H1 (cell line): Measurements from ENCODE around the gene WDR53. TPM values are rescaled to one million over a fixed set of nuclear protein-coding genes. Genes with fewer than 3 reads are reported as not detected.

Experiments used
- BACH1 ChIP-seq: IDR thresholded peaks from 2 replicates; pipeline ENCODE4 v1.6.1; 2012; ENCODE audit warnings: low read length, improper control_type of control experiment
- BCL11A ChIP-seq, 2 experiments: IDR thresholded peaks; one replicate each; pipeline ENCODE4 v1.6.1; 2011; ENCODE audit warnings: low read depth in 2 of 2, low read length in 2 of 2, mild to moderate bottlenecking in 2 of 2
- CBX5 ChIP-seq: fragments of 300-800, 300-1000 bp; sonication (generic); IDR thresholded peaks from 2 replicates; pipeline ENCODE4 v1.7.1; 2016; ENCODE audit warnings: antibody characterized with exemption, low read length, low read depth
- CEBPB ChIP-seq: IDR thresholded peaks from 2 replicates; pipeline ENCODE4 v1.6.1; 2012; ENCODE audit warnings: low read depth, low read length
- CTBP2 ChIP-seq: IDR thresholded peaks from 2 replicates; pipeline ENCODE4 v1.7.0; 2011; ENCODE audit warnings: borderline replicate concordance, mild to moderate bottlenecking, moderate library complexity, mixed read lengths, low read length; ENCODE audit not compliant: insufficient read depth, insufficient read length
- EGR1 ChIP-seq: IDR thresholded peaks from 2 replicates; pipeline ENCODE4 v1.6.1; 2011; ENCODE audit warnings: low read depth, low read length, borderline replicate concordance
- GABPA ChIP-seq: IDR thresholded peaks from 2 replicates; pipeline ENCODE4 v1.6.1; 2011; ENCODE audit warnings: mild to moderate bottlenecking, low read length, moderate library complexity, borderline replicate concordance; ENCODE audit not compliant: insufficient read depth
- HDAC2 ChIP-seq, 2 experiments: fragments of 300-600 bp in 1 of 2; sonication (generic) in 1 of 2; IDR thresholded peaks; 2 replicates each; pipeline ENCODE4 v1.6.1; 2011 to 2012; ENCODE audit warnings: low read depth in 2 of 2, low read length in 2 of 2, mild to moderate bottlenecking in 2 of 2, moderate library complexity in 2 of 2, borderline replicate concordance in 1 of 2, inconsistent platforms in 1 of 2
- JUND ChIP-seq: IDR thresholded peaks from 2 replicates; pipeline ENCODE4 v1.6.1; 2011; ENCODE audit warnings: mild to moderate bottlenecking, improper control_type of control experiment, low read length
- KDM5A ChIP-seq: fragments of 200-600 bp; IDR thresholded peaks from 2 replicates; pipeline ENCODE4 v1.7.1; 2012; ENCODE audit warnings: mild to moderate bottlenecking, low read length, inconsistent platforms, mixed read lengths
- PHF8 ChIP-seq: fragments of 200-600 bp; sonication (generic); conservative IDR thresholded peaks from 2 replicates; pipeline ENCODE4 v1.7.1; 2012; ENCODE audit warnings: low read depth, mild to moderate bottlenecking, inconsistent platforms, low read length, moderate library complexity
- POLR2AphosphoS5 ChIP-seq: IDR thresholded peaks from 2 replicates; pipeline ENCODE4 v1.6.1; 2011; ENCODE audit warnings: low read depth, low read length
- RBBP5 ChIP-seq: IDR thresholded peaks from 2 replicates; pipeline ENCODE4 v1.7.1; 2012; ENCODE audit warnings: low read depth, mild to moderate bottlenecking, inconsistent platforms, low read length, moderate library complexity, borderline replicate concordance
- RXRA ChIP-seq: IDR thresholded peaks from 2 replicates; pipeline ENCODE4 v1.6.1; 2011; ENCODE audit warnings: low read depth, mild to moderate bottlenecking, low read length, moderate library complexity; ENCODE audit not compliant: insufficient read depth
- SAP30 ChIP-seq: fragments of 300-600 bp; sonication (generic); IDR thresholded peaks from 2 replicates; pipeline ENCODE4 v1.7.1; 2012; ENCODE audit warnings: low read length, moderate library complexity, mild to moderate bottlenecking, inconsistent platforms; ENCODE audit not compliant: insufficient read depth, insufficient replicate concordance
- SP4 ChIP-seq: IDR thresholded peaks from 2 replicates; pipeline ENCODE4 v1.6.1; 2012; ENCODE audit warnings: low read length, inconsistent platforms
- SUZ12 ChIP-seq: fragments of 200-600 bp; sonication (generic); IDR thresholded peaks from 2 replicates; pipeline ENCODE4 v1.6.1; 2012; ENCODE audit warnings: mild to moderate bottlenecking, inconsistent platforms, low read length, moderate library complexity, mixed read lengths
- TAF7 ChIP-seq: optimal IDR thresholded peaks from 2 replicates; pipeline ENCODE3; 2011; ENCODE audit warnings: low read depth, mild to moderate bottlenecking, inconsistent platforms, low read length, moderate library complexity, borderline replicate concordance
- TBP ChIP-seq: IDR thresholded peaks from 2 replicates; pipeline ENCODE4 v1.6.1; 2011; ENCODE audit warnings: low read depth, low read length, improper control_type of control experiment
- TCF12 ChIP-seq: IDR thresholded peaks from 2 replicates; pipeline ENCODE4 v1.6.1; 2011; ENCODE audit warnings: low read depth, mild to moderate bottlenecking, low read length
- TEAD4 ChIP-seq: IDR thresholded peaks from 2 replicates; pipeline ENCODE4 v1.6.1; 2012; ENCODE audit warnings: low read depth, low read length, inconsistent platforms, mixed read lengths
- polyA plus RNA-seq, 7 experiments: library from polyadenylated mRNA; depleted of rRNA in 3 of 7; stranded (reverse) in 5 of 7; unstranded in 2 of 7; fragments of >200 nt in 5 of 7; fragments of 200-250 nt in 2 of 7; gene quantifications; 1 replicate in 5 of 7; 2 replicates in 1 of 7; 4 replicates in 1 of 7; pipeline versions ENCODE4 v1.2.1 to v1.2.3, GENCODE V29; 2011 to 2013; ENCODE audit warnings: missing spikeins in 2 of 7, mixed read lengths in 2 of 7
- total RNA-seq: library from RNA; stranded (reverse); fragmentation: NEBNext Ultra II Directional; extraction: Animal tissue kit (Norgen Biotek cat#: 25700); gene quantifications from 2 replicates; pipeline ENCODE4 v1.2.1, GENCODE V29; 2021
- TF ChIP-seq, protein P1 (sequence below): IDR thresholded peaks from 2 replicates; pipeline ENCODE4 v1.6.1; 2011; ENCODE audit warnings: low read depth, mild to moderate bottlenecking, low read length; ENCODE audit not compliant: insufficient read depth
- TF ChIP-seq, protein P2 (sequence below): IDR thresholded peaks from 2 replicates; pipeline ENCODE4 v1.6.1; 2012; ENCODE audit warnings: inconsistent platforms

Gene WDR53
- total and polyA plus RNA-seq, 2 of the 8 experiments (the other 6 are each of a cell fraction or from before 2014, with no cell fraction given): 7.4 to 18.8 TPM

DNA sequence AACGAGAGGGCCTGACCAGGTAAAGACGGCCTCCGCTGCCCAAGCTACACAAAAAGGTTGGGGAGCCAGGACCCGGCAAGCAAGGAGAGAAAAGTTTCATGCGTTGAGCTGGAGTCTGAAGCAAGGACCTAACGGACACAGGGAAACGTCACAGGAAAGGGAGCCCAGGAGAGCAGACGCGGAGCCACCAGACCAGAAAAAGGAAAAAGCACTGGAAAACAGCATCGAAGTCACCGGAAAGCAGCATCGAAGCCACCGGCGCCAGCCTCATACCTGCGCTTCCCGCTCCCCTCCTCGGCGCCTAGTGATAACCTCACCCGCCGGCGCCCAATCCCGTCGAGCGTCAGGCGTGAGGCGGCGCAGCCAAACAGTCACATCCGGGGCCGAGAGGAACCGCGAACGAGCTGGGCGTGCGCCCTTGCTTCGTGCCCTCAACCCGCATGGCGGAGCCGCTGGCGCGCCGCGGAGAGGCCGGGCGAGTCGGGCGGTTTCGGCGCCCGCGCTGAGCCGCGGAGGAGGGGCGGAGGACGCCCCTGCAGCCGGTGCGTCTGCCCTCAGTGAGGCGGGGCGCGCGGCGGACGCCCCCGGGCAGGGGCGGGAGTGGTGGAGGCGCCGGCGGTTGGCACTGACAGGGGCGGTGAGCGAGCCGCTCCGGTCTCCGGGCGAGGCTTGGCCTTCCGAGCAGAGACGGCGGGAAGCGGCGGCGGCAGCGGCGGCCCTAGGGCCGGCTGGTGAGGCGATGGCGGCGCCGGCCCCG, at the start of gene WDR53, which contains the start of gene FBXO45 (continued):
- TF ChIP-seq SUZ12 (no peak), TCF12 (peak; percentile 61; the same call in 1 of the 2 replicates), SP4 (peak; percentile 86; the same call in 1 of the 2 replicates), SAP30 (no peak), POLR2AphosphoS5 (peak; percentile 89), RBBP5 (peak; percentile 97), EGR1 (peak; percentile 7; the same call in 1 of the 2 replicates), CEBPB (no peak), HDAC2 (IDR thresholded peaks at IDR 0.05; ENCODE audit: borderline replicate concordance in 1 of 2, low read depth in 2 of 2, low read length in 2 of 2) (no peak; a peak in 1 of 4 replicates), TBP (peak; percentile 89), JUND (peak; percentile 40; the same call in 1 of the 2 replicates), GABPA (peak; percentile 76; the same call in 1 of the 2 replicates), CBX5 (no peak), TEAD4 (no peak), CTBP2 (no peak), KDM5A (peak; percentile 95), BCL11A (IDR thresholded peaks at IDR 0.05; ENCODE audit: low read depth in 2 of 2, low read length in 2 of 2) (no peak), TAF7 (peak; percentile 88), PHF8 (peak; percentile 92), BACH1 (no peak), RXRA (no peak)
- TF ChIP-seq, protein P1, sequence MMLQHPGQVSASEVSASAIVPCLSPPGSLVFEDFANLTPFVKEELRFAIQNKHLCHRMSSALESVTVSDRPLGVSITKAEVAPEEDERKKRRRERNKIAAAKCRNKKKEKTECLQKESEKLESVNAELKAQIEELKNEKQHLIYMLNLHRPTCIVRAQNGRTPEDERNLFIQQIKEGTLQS: peak; percentile 96
- TF ChIP-seq, protein P2, sequence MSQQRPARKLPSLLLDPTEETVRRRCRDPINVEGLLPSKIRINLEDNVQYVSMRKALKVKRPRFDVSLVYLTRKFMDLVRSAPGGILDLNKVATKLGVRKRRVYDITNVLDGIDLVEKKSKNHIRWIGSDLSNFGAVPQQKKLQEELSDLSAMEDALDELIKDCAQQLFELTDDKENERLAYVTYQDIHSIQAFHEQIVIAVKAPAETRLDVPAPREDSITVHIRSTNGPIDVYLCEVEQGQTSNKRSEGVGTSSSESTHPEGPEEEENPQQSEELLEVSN: peak; percentile 95
